Mucosa of descending colon (tissue), 3 donors: ENCODE measurements around the gene ECPAS. TPM values are rescaled to one million over a fixed set of nuclear protein-coding genes. Genes with fewer than 3 reads are reported as not detected.
"Not testable (repeated sequence)": the region's sequence is repeated elsewhere in the genome, so short reads cannot be mapped to it uniquely, and the experiment has no call there.

Experiments used
- ATAC-seq: fragments of 200-7000 bp; cut with Tn5 transposase; one replicate; pipeline ENCODE4 v1.9.1; 2020; ENCODE audit warnings: mild to moderate bottlenecking, moderate library complexity
- DNase-seq, 3 donors: peaks; one replicate each; pipeline ENCODE4 v3.0.0-alpha.2; 2020
- H3K36me3 ChIP-seq: fragments of 200-600 bp; one replicate; pipeline ENCODE4 v1.8.0; 2021; ENCODE audit warnings: low read depth, mild to moderate bottlenecking
- H3K4me1 ChIP-seq: fragments of 200-600 bp; one replicate; pipeline ENCODE4 v1.8.0; 2021; ENCODE audit warnings: low read depth, mild to moderate bottlenecking
- H3K4me3 ChIP-seq: fragments of 200-600 bp; one replicate; pipeline ENCODE4 v1.8.0; 2021; ENCODE audit warnings: mild to moderate bottlenecking
- H3K9me3 ChIP-seq: fragments of 200-600 bp; one replicate; pipeline ENCODE4 v1.8.0; 2021; ENCODE audit warnings: mild to moderate bottlenecking
- intact Hi-C, 2 donors: fragments of 100-400 bp; cut with DNase I in 1 of 2; cut with micrococcal nuclease in 1 of 2; formaldehyde crosslinking; loops; one replicate each; pipeline versions ENCODE4 v1.11.0 to v1.11.1; 2022; cut with DNase I, micrococcal nuclease
- total RNA-seq, 3 donors: library from RNA; stranded (reverse); fragmentation: NEBNext Ultra II Directional in 2 of 3; extraction: Animal tissue kit (Norgen Biotek cat#: 25700) in 2 of 3; gene quantifications; one replicate each; pipeline versions ENCODE4 v1.2.1 to v1.2.4, GENCODE V29; 2021 to 2023
- TF ChIP-seq, protein P1 (sequence below): fragments of 200-600 bp; IDR thresholded peaks from one replicate; pipeline ENCODE4 v1.8.0; 2022; ENCODE audit warnings: antibody characterized with exemption, mild to moderate bottlenecking
- donor health status: DM: no; HTN: no; CAD: no; lungs with moderate emphysema.
- donor health status: DM: no; HTN: no; CAD: no.
- donor health status: DM: no; HTN: yes; CAD: no.

The ECPAS gene
- total RNA-seq, 3 donors from 2014 or later: 77.4 to 102 (median 82.8) TPM

DNA sequence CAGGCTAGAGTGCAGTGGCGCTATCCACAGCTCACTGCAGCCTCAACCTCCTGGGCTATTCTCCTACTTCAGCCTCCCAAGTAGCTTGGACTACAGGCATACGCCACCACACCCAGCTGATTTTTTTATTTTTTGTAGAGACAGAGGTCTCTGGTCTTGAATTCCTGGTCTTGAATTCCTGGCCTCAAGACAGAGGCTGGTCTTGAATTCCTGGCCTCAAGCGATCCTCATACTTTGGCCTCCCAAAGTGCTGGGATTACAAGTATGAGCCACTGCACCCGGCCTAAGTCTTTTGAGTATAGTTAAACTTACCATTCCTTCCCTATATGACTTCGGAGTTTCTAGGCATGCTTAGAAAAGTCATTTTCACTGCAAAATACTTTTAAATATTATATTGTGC is 29.4 kb downstream of the ECPAS start:
- Histone ChIP-seq H3K4me3 (no peak overlapping the region), H3K36me3 (no peaks in the 10 kb centered on the region), H3K9me3 (no peaks in the 10 kb centered on the region), H3K4me1 (peaks cover 13% of the 10 kb centered on the region)
- intact Hi-C loops: no loop called here
- TF ChIP-seq, protein P1, sequence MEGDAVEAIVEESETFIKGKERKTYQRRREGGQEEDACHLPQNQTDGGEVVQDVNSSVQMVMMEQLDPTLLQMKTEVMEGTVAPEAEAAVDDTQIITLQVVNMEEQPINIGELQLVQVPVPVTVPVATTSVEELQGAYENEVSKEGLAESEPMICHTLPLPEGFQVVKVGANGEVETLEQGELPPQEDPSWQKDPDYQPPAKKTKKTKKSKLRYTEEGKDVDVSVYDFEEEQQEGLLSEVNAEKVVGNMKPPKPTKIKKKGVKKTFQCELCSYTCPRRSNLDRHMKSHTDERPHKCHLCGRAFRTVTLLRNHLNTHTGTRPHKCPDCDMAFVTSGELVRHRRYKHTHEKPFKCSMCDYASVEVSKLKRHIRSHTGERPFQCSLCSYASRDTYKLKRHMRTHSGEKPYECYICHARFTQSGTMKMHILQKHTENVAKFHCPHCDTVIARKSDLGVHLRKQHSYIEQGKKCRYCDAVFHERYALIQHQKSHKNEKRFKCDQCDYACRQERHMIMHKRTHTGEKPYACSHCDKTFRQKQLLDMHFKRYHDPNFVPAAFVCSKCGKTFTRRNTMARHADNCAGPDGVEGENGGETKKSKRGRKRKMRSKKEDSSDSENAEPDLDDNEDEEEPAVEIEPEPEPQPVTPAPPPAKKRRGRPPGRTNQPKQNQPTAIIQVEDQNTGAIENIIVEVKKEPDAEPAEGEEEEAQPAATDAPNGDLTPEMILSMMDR: no peak
- ATAC-seq (no peak), DNase-seq (no peak)

DNA sequence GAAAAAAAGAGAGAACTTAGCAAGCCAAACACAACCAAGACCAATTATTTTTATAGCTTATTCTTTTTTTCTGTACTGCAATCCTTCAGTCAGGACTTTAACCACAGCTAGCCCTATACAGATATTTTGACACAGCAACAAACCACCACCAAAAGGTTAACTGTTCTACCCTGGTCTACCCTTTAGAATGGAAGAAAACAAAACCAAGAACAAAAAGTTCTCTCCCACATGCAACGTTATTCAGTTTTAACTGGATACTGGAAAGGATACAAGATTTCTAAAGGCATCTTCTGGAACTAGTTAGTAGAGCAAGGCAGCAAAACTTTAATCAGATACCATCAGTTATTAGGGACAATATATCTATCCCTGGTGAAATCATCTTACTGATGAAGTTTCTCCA is 32.6 kb downstream of the ECPAS start:
- TF ChIP-seq, protein P1: no peak
- H3K4me1 ChIP-seq: no peaks in the 10 kb centered on the region
- no peak overlapping the region for H3K4me3 ChIP-seq
- ATAC-seq (no peak), DNase-seq (no peak)
- no peaks in the 10 kb centered on the region for H3K36me3 ChIP-seq
- intact Hi-C loops: no loop called here
- no peaks in the 10 kb centered on the region for H3K9me3 ChIP-seq

GRCh38 chr9:111450124-111450523 is 34.1 kb downstream of the ECPAS start:
- no peaks in the 10 kb centered on the region for H3K36me3 ChIP-seq
- H3K9me3 ChIP-seq: no peaks in the 10 kb centered on the region
- no peaks in the 10 kb centered on the region for H3K4me1 ChIP-seq
- DNase-seq: no peak
- intact Hi-C loops: no loop called here
- TF ChIP-seq, protein P1: no peak
- no peak for ATAC-seq
- H3K4me3 ChIP-seq: no peak overlapping the region

DNA sequence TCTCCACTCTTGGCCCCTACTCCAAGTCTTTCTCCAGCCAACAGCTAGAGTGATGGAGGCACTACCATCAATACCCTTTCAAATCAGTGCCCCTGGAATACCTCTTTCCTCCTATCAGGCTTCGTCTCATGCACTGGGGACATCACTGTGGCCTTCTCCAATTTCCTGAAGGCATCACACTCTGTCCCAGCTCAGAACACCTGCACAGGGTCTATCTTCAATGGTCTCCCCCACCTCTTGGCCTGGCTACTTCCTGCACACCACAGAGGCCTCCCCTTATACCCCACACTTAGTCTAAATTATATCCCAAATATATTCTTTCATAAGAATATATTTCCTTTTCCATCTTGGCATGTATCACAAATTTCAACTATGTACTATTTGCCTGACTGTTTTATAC is 34.5 kb downstream of the ECPAS start:
- TF ChIP-seq, protein P1: no peak
- Histone ChIP-seq H3K9me3 (no peaks in the 10 kb centered on the region), H3K36me3 (no peaks in the 10 kb centered on the region), H3K4me1 (no peaks in the 10 kb centered on the region), H3K4me3 (no peak overlapping the region)
- DNase-seq: no peak
- intact Hi-C loops: no loop called here
- ATAC-seq: no peak

- H3K4me1 ChIP-seq, ATAC-seq, H3K9me3 ChIP-seq, intact Hi-C loops, H3K36me3 ChIP-seq, DNase-seq, H3K4me3 ChIP-seq: not testable (repeated sequence)
These were observed 38.4 kb downstream of the ECPAS start for GRCh38 chr9:111445799-111446198.

DNA sequence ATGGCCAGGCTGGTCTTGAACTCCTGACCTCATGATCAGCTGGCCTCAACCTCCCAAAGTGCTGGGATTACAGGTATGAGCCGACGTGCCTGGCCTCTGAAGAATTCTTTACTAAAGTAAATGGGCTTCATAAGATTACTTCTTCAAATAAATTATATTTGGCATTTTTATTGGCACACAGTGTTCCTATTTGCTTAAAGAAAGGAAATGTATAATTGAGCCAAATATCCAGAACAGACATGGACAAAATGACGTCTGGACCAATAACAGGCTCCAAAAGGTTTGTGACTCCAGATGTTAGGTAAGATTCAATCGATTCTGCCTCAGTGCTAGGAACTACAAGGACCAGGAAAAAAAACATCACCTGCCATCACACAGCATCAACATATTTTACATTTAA is 40.7 kb downstream of the ECPAS start:
- Histone ChIP-seq H3K4me1 (no peaks in the 10 kb centered on the region), H3K9me3 (no peaks in the 10 kb centered on the region), H3K36me3 (no peaks in the 10 kb centered on the region), H3K4me3 (no peak overlapping the region)
- TF ChIP-seq, protein P1: no peak
- intact Hi-C loops: no loop called here
- ATAC-seq (no peak), DNase-seq (no peak)
